Lower leg skin (tissue), 4 donors: ENCODE data around the gene COL10A1. TPM values are rescaled to one million over a fixed set of nuclear protein-coding genes. Genes with fewer than 3 reads are reported as not detected.

Experiments used
- DNase-seq, 2 donors: peaks; one replicate each; pipeline ENCODE4 v3.0.0-alpha.2; 2019; ENCODE audit warnings: low spot score in 2 of 2
- H3K4me3 ChIP-seq: fragments of 200-600 bp; sonication (generic); 2 replicates; pipeline ENCODE4 v1.5.1; 2017; ENCODE audit warnings: mild to moderate bottlenecking, low read depth; ENCODE audit not compliant: poor library complexity, severe bottlenecking
- CTCF ChIP-seq, 3 donors: fragments of 450-650 bp; IDR thresholded peaks; one replicate each; pipeline ENCODE4 v1.5.1; 2016; ENCODE audit warnings: antibody characterized with exemption in 3 of 3, mild to moderate bottlenecking in 3 of 3, moderate library complexity in 2 of 3
- POLR2A ChIP-seq, 2 donors: fragments of 450-650 bp; IDR thresholded peaks; one replicate each; pipeline ENCODE4 v1.6.1; 2016 to 2017; ENCODE audit warnings: antibody characterized with exemption in 2 of 2, mild to moderate bottlenecking in 1 of 2, moderate library complexity in 1 of 2
- WGBS, 2 donors: methylation state at CpG; one replicate each; pipeline ENCODE4 v1.1.5; 2018; 5-methylcytosine and 5-hydroxymethylcytosine counted together
- intact Hi-C: fragments of 100-400 bp; cut with DNase I; formaldehyde crosslinking; loops from one replicate; pipeline ENCODE4 v1.15.0; 2023; ENCODE audit warnings: low total_unique reads
- total RNA-seq, 4 donors: library from RNA; depleted of rRNA; stranded (reverse); fragments of >200 nt; gene quantifications; one replicate each; pipeline ENCODE4 v1.1.0, GENCODE V29; 2016

COL10A1 gene
- total RNA-seq, 4 donors from 2014 or later: 0.23 TPM; not detected in 3

- DNase-seq: no peak
- TF ChIP-seq POLR2A (IDR thresholded peaks at IDR 0.05) (no peak), CTCF (IDR thresholded peaks at IDR 0.05) (no peak)
- 35 to 55% methylated on average over 1 of the region's 1 CpG for WGBS, 2 donors
- no peak overlapping the region for H3K4me3 ChIP-seq
- intact Hi-C loops: no loop called here
These were observed 19.8 kb downstream of the COL10A1 start for GRCh38 chr6:116106146-116106545.

GRCh38 chr6:116105247-116105646 lies 20.7 kb downstream of the COL10A1 start:
- WGBS, 2 donors: 90 to 95% methylated on average over 3 of the region's 3 CpGs
- intact Hi-C loops: no loop called here
- no peak for TF ChIP-seq POLR2A (IDR thresholded peaks at IDR 0.05)
- TF ChIP-seq CTCF (IDR thresholded peaks at IDR 0.05): no peak

GRCh38 chr6:116104636-116105035 lies 21.3 kb downstream of the COL10A1 start:
- intact Hi-C loops: no loop called here
- 93 to 96% methylated on average over 1 of the region's 1 CpG for WGBS, 2 donors
- no peak overlapping the region for H3K4me3 ChIP-seq
- TF ChIP-seq CTCF (IDR thresholded peaks at IDR 0.05): no peak
- no peak for TF ChIP-seq POLR2A (IDR thresholded peaks at IDR 0.05)
- no peak for DNase-seq

More at GRCh38 chr6:116105247-116105646, 20.7 kb downstream of the COL10A1 start:
- DNase-seq: no peak
- no peak overlapping the region for H3K4me3 ChIP-seq

- intact Hi-C loops: no loop called here
- no peak for TF ChIP-seq CTCF (IDR thresholded peaks at IDR 0.05)
- no peak for TF ChIP-seq POLR2A (IDR thresholded peaks at IDR 0.05)
- DNase-seq: no peak
- WGBS, 2 donors: 83 to 86% methylated on average over 4 of the region's 4 CpGs
- H3K4me3 ChIP-seq: no peak overlapping the region
These were observed 23.1 kb downstream of the COL10A1 start for GRCh38 chr6:116102873-116103272.

GRCh38 chr6:116101790-116102189 lies 24.1 kb downstream of the COL10A1 start:
- peak overlapping the region; percentile 63 for H3K4me3 ChIP-seq
- no peak for DNase-seq
- TF ChIP-seq CTCF (IDR thresholded peaks at IDR 0.05) (no peak), POLR2A (IDR thresholded peaks at IDR 0.05) (no peak)
- WGBS, 2 donors: 64 to 73% methylated on average over 2 of the region's 2 CpGs
- intact Hi-C loops: no loop called here

- 1 to 3% methylated on average over 12 of the region's 12 CpGs for WGBS, 2 donors
- peak overlapping the region; percentile 63 for H3K4me3 ChIP-seq
- TF ChIP-seq POLR2A (IDR thresholded peaks at IDR 0.05): no peak
- no peak for TF ChIP-seq CTCF (IDR thresholded peaks at IDR 0.05)
- peak in 1 of 2 donors; percentile 75 for DNase-seq
- intact Hi-C loops: no loop called here
These were observed 24.6 kb downstream of the COL10A1 start for GRCh38 chr6:116101302-116101718.
